ENCODE results near the gene LTBP1. TPM values are rescaled to one million over a fixed set of nuclear protein-coding genes. Genes with fewer than 3 reads are reported as not detected.

Gene LTBP1
- total and polyA plus RNA-seq, 2 of the 13 experiments (the other 11 are each of a cell fraction or from before 2014, with no cell fraction given), result 0.12 to 0.22 TPM

- TF ChIP-seq CREB1 (IDR thresholded peaks at IDR 0.05) (peak; percentile 61), CREB1 (CRISPR knock-in tag; IDR thresholded peaks at IDR 0.05) (no peak), NFYB (CRISPR knock-in tag; IDR thresholded peaks at IDR 0.05) (no peak), FOXA3 (CRISPR knock-in tag; IDR thresholded peaks at IDR 0.05) (peak; percentile 91), ZNF781 (CRISPR knock-in tag; IDR thresholded peaks at IDR 0.05; ENCODE audit: borderline replicate concordance, not compliant biosample characterization) (no peak), SIX4 (CRISPR knock-in tag; IDR thresholded peaks at IDR 0.05) (no peak), SRSF4 (IDR thresholded peaks at IDR 0.05; ENCODE audit: low read depth, low read length, poor library complexity, severe bottlenecking) (no peak), ZNF451 (CRISPR knock-in tag; IDR thresholded peaks at IDR 0.05) (no peak), MAX (IDR thresholded peaks at IDR 0.05) (peak; percentile 50; the same call in 1 of the 2 replicates), SOX6 (IDR thresholded peaks at IDR 0.05) (no peak), SOX6 (CRISPR knock-in tag; IDR thresholded peaks at IDR 0.05) (peak; percentile 59), RBAK (CRISPR knock-in tag; IDR thresholded peaks at IDR 0.05) (no peak), ZBTB43 (CRISPR knock-in tag; conservative IDR thresholded peaks at IDR 0.05) (no peak), NFIB (CRISPR knock-in tag; IDR thresholded peaks at IDR 0.05; ENCODE audit: borderline replicate concordance) (no peak), EP300 (IDR thresholded peaks at IDR 0.05; ENCODE audit: low read depth in 2 of 2, low read length in 2 of 2) (peak in 1 of 2 experiments; percentile 82; a peak in 1 of 4 replicates), EP300 (CRISPR knock-in tag; IDR thresholded peaks at IDR 0.05; ENCODE audit: borderline replicate concordance) (peak; percentile 50; the same call in 1 of the 2 replicates)
- TF ChIP-seq, protein P1, sequence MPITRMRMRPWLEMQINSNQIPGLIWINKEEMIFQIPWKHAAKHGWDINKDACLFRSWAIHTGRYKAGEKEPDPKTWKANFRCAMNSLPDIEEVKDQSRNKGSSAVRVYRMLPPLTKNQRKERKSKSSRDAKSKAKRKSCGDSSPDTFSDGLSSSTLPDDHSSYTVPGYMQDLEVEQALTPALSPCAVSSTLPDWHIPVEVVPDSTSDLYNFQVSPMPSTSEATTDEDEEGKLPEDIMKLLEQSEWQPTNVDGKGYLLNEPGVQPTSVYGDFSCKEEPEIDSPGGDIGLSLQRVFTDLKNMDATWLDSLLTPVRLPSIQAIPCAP (CRISPR knock-in tag; IDR thresholded peaks at IDR 0.05; ENCODE audit: low read depth), result no peak
- TF ChIP-seq, protein P2, sequence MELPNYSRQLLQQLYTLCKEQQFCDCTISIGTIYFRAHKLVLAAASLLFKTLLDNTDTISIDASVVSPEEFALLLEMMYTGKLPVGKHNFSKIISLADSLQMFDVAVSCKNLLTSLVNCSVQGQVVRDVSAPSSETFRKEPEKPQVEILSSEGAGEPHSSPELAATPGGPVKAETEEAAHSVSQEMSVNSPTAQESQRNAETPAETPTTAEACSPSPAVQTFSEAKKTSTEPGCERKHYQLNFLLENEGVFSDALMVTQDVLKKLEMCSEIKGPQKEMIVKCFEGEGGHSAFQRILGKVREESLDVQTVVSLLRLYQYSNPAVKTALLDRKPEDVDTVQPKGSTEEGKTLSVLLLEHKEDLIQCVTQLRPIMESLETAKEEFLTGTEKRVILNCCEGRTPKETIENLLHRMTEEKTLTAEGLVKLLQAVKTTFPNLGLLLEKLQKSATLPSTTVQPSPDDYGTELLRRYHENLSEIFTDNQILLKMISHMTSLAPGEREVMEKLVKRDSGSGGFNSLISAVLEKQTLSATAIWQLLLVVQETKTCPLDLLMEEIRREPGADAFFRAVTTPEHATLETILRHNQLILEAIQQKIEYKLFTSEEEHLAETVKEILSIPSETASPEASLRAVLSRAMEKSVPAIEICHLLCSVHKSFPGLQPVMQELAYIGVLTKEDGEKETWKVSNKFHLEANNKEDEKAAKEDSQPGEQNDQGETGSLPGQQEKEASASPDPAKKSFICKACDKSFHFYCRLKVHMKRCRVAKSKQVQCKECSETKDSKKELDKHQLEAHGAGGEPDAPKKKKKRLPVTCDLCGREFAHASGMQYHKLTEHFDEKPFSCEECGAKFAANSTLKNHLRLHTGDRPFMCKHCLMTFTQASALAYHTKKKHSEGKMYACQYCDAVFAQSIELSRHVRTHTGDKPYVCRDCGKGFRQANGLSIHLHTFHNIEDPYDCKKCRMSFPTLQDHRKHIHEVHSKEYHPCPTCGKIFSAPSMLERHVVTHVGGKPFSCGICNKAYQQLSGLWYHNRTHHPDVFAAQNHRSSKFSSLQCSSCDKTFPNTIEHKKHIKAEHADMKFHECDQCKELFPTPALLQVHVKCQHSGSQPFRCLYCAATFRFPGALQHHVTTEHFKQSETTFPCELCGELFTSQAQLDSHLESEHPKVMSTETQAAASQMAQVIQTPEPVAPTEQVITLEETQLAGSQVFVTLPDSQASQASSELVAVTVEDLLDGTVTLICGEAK (IDR thresholded peaks at IDR 0.05), result no peak
- TF ChIP-seq, protein P2 (CRISPR knock-in tag; IDR thresholded peaks at IDR 0.05), result peak; percentile 63; the same call in 1 of the 2 replicates
Observed at GRCh38 chr2:33275689-33276444, 329.1 kb downstream of the LTBP1 start (continued).

All from HepG2 (cell line).